GM08714 (cell line): ENCODE results near the gene USF3.

Source experiments
- H3K4me3 ChIP-seq: fragments of 200-500 bp; sonication (Bioruptor generic); 2 replicates; pipeline ENCODE4 v1.5.1; 2014; ENCODE audit warnings: mild to moderate bottlenecking, low read length, inconsistent platforms
- ZNF274 ChIP-seq: IDR thresholded peaks from 2 replicates; pipeline ENCODE4 v1.6.1; 2012; ENCODE audit warnings: mild to moderate bottlenecking, low read depth, low read length

The USF3 gene

GRCh38 chr3:113719758-113720157 is 23.3 kb upstream of the USF3 start:
- no peak for TF ChIP-seq ZNF274

GRCh38 chr3:113719294-113719693 is 22.9 kb upstream of the USF3 start:
- no peak for TF ChIP-seq ZNF274

More at GRCh38 chr3:113719758-113720157, 23.3 kb upstream of the USF3 start:
- no peak overlapping the region for H3K4me3 ChIP-seq

GRCh38 chr3:113717818-113718217 is 21.4 kb upstream of the USF3 start:
- no peak overlapping the region for H3K4me3 ChIP-seq
- TF ChIP-seq ZNF274: no peak

More at GRCh38 chr3:113719294-113719693, 22.9 kb upstream of the USF3 start:
- no peak overlapping the region for H3K4me3 ChIP-seq

- no peak for TF ChIP-seq ZNF274
Measured at GRCh38 chr3:113717308-113717707, 20.9 kb upstream of the USF3 start.

GRCh38 chr3:113714702-113715101 is 18.3 kb upstream of the USF3 start:
- TF ChIP-seq ZNF274: no peak
- H3K4me3 ChIP-seq: no peak overlapping the region

More at GRCh38 chr3:113717308-113717707, 20.9 kb upstream of the USF3 start:
- no peak overlapping the region for H3K4me3 ChIP-seq

- no peak for TF ChIP-seq ZNF274
- H3K4me3 ChIP-seq: no peak overlapping the region
Measured at GRCh38 chr3:113712129-113712528, 15.7 kb upstream of the USF3 start.

GRCh38 chr3:113707835-113708234 is 11.4 kb upstream of the USF3 start:
- TF ChIP-seq ZNF274: no peak
- no peak overlapping the region for H3K4me3 ChIP-seq

GRCh38 chr3:113698956-113699355 is 2.5 kb upstream of the USF3 start:
- no peak overlapping the region; the same call in 1 of the 2 replicates for H3K4me3 ChIP-seq
- TF ChIP-seq ZNF274: no peak

GRCh38 chr3:113698213-113698742 is 1.8 kb upstream of the USF3 start:
- TF ChIP-seq ZNF274: no peak
- no peak overlapping the region; the same call in 1 of the 2 replicates for H3K4me3 ChIP-seq

GRCh38 chr3:113697500-113698090 is 1.2 kb upstream of the USF3 start:
- TF ChIP-seq ZNF274: no peak
- H3K4me3 ChIP-seq: peak overlapping the region; percentile 92

- TF ChIP-seq ZNF274: no peak
- peak overlapping the region; percentile 92 for H3K4me3 ChIP-seq
Measured at GRCh38 chr3:113696658-113697499, 437 bp upstream of the USF3 start.

GRCh38 chr3:113695431-113695785 is 1.0 kb downstream of the USF3 start:
- peak overlapping the region; percentile 98 for H3K4me3 ChIP-seq
- TF ChIP-seq ZNF274: no peak

GRCh38 chr3:113690482-113690881 is 6.0 kb downstream of the USF3 start:
- TF ChIP-seq ZNF274: no peak
- H3K4me3 ChIP-seq: no peak overlapping the region

GRCh38 chr3:113685956-113686721 is 10.3 kb downstream of the USF3 start:
- H3K4me3 ChIP-seq: no peak overlapping the region
- TF ChIP-seq ZNF274: no peak
